Measurements from ENCODE around the gene ATP6V0A4.

Gene ATP6V0A4

DNA sequence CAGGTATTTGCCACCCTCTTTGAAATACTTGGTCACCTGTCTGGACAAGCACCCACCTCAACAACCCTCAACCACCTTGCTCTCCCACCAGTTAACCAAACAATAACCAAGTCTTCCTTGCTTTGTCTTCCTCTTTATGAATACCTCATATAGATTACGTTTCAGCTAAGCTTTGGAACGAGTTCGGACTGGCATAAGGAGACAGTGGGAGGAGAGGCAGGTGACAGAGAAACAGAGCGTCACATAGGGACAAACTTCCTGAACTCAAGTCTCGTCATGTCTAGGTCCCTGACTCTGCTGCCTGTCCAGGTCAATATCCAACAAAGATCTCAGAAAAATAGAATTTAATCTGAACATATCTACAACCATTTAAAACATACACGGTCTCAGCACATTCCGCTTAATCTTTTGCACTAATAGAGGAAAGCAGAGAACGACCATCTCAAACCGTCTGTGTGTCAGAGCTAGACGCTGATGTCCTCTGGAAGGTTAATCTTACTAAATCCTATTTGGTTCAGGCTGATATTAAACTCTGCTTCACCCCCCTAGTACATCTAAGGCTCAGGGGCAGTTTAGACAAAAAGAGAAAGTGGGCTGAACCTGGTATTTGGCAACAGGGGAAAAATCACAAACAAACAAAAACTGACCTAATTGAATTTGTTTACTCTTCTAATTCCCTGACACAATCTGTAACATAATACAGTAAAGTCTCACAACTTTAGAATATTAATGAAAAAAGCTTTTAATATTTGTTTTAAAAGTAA lies 70.5 kb downstream of the ATP6V0A4 start:
- H3K4me1 ChIP-seq: no peaks in the 10 kb centered on the region
- no peaks in the 10 kb centered on the region for H3K9me3 ChIP-seq
- no peaks in the 10 kb centered on the region for H3K27me3 ChIP-seq
- no peaks in the 10 kb centered on the region for H3K36me3 ChIP-seq
- no peak overlapping the region for H3K4me3 ChIP-seq (ENCODE audit: low read depth, low read length)
- TF ChIP-seq, protein P1, sequence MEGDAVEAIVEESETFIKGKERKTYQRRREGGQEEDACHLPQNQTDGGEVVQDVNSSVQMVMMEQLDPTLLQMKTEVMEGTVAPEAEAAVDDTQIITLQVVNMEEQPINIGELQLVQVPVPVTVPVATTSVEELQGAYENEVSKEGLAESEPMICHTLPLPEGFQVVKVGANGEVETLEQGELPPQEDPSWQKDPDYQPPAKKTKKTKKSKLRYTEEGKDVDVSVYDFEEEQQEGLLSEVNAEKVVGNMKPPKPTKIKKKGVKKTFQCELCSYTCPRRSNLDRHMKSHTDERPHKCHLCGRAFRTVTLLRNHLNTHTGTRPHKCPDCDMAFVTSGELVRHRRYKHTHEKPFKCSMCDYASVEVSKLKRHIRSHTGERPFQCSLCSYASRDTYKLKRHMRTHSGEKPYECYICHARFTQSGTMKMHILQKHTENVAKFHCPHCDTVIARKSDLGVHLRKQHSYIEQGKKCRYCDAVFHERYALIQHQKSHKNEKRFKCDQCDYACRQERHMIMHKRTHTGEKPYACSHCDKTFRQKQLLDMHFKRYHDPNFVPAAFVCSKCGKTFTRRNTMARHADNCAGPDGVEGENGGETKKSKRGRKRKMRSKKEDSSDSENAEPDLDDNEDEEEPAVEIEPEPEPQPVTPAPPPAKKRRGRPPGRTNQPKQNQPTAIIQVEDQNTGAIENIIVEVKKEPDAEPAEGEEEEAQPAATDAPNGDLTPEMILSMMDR (IDR thresholded peaks at IDR 0.05; ENCODE audit: low read depth, low read length): no peak
- no peak for DNase-seq

DNA sequence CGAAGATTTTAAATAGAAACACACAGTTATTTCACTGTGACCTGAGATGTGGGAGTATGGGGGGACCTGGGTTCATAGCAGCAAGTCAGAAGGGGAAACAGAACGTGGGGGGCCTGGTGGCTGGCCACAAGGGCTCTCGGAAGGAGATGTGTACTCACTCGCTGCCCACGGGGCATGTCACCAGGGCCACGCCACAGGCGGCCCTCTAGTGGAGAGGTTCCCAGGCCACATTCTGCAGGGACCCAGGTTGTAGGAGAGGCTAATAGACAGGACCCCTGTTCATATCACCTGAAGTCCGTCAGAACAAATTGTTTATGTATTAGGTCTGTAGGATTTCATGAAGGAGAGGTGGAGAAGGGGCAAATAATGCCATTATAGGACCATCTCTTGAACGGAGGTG lies 71.7 kb downstream of the ATP6V0A4 start:
- DNase-seq: no peak
- Histone ChIP-seq H3K36me3 (no peaks in the 10 kb centered on the region), H3K9me3 (no peaks in the 10 kb centered on the region), H3K27me3 (no peaks in the 10 kb centered on the region), H3K4me3 (ENCODE audit: low read depth, low read length) (no peak overlapping the region), H3K4me1 (no peaks in the 10 kb centered on the region)
- TF ChIP-seq, protein P1 (IDR thresholded peaks at IDR 0.05; ENCODE audit: low read depth, low read length): peak; percentile 34

GRCh38 chr7:138720286-138720685 lies 77.7 kb downstream of the ATP6V0A4 start:
- Histone ChIP-seq H3K4me1 (no peaks in the 10 kb centered on the region), H3K4me3 (ENCODE audit: low read depth, low read length) (no peak overlapping the region)
- DNase-seq: no peak

GRCh38 chr7:138716889-138717288 lies 81.1 kb downstream of the ATP6V0A4 start:
- TF ChIP-seq, protein P1 (IDR thresholded peaks at IDR 0.05; ENCODE audit: low read depth, low read length): no peak
- Histone ChIP-seq H3K9me3 (no peaks in the 10 kb centered on the region), H3K27me3 (no peaks in the 10 kb centered on the region), H3K4me1 (no peaks in the 10 kb centered on the region), H3K4me3 (ENCODE audit: low read depth, low read length) (no peak overlapping the region), H3K36me3 (no peaks in the 10 kb centered on the region)
- no peak for DNase-seq

More at GRCh38 chr7:138720286-138720685, 77.7 kb downstream of the ATP6V0A4 start:
- H3K27me3 ChIP-seq: no peaks in the 10 kb centered on the region
- TF ChIP-seq, protein P1 (IDR thresholded peaks at IDR 0.05; ENCODE audit: low read depth, low read length): no peak
- no peaks in the 10 kb centered on the region for H3K36me3 ChIP-seq
- H3K9me3 ChIP-seq: no peaks in the 10 kb centered on the region

DNA sequence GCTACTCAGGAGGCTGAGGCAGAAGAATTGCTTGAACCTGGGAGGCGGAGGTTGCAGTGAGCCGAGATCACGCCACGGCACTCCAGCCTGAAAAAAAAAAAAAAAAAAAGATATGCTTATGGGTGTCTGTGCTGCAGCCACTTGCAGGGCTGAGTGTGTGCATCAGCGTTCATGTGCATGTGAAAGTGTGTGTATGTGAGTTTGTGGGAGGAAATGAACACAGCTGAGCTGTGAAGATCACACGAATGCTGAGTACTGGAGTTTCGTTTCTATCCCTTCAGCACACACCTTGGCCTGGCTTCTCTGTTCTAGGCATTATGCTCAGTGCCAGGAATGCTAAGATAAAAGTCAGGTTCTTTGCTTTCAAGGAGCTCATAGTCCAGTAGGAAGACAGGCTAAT lies 84.8 kb downstream of the ATP6V0A4 start:
- Histone ChIP-seq H3K27me3 (no peaks in the 10 kb centered on the region), H3K36me3 (no peaks in the 10 kb centered on the region), H3K4me3 (ENCODE audit: low read depth, low read length) (no peak overlapping the region), H3K9me3 (no peaks in the 10 kb centered on the region), H3K4me1 (no peaks in the 10 kb centered on the region)
- TF ChIP-seq, protein P1 (IDR thresholded peaks at IDR 0.05; ENCODE audit: low read depth, low read length): no peak
- DNase-seq: no peak

DNA sequence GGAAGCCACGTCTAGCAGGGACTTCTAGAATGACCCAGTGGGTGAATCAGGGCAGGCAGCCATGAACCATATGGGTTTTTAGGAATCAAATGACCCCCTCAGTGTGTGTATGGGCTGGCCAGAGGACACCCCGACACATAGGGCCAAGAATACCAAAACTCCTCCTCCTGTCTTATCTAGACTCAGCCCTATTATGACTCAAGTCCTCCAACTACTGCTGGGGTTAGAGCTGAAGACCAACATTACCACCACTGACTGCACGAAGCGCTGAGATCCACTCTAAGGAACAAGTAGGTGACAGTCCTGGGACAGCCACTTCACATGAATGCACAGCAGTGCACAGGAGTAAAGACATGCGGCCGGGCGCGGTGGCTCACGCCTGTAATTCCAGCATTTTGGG lies 85.3 kb downstream of the ATP6V0A4 start:
- H3K4me1 ChIP-seq: no peaks in the 10 kb centered on the region
- H3K9me3 ChIP-seq: no peaks in the 10 kb centered on the region
- H3K36me3 ChIP-seq: no peaks in the 10 kb centered on the region
- TF ChIP-seq, protein P1 (IDR thresholded peaks at IDR 0.05; ENCODE audit: low read depth, low read length): no peak
- no peak for DNase-seq
- H3K4me3 ChIP-seq (ENCODE audit: low read depth, low read length): no peak overlapping the region
- no peaks in the 10 kb centered on the region for H3K27me3 ChIP-seq

Measured in BE2C (cell line).